ENCODE results near the gene GMDS.

GMDS gene

DNA sequence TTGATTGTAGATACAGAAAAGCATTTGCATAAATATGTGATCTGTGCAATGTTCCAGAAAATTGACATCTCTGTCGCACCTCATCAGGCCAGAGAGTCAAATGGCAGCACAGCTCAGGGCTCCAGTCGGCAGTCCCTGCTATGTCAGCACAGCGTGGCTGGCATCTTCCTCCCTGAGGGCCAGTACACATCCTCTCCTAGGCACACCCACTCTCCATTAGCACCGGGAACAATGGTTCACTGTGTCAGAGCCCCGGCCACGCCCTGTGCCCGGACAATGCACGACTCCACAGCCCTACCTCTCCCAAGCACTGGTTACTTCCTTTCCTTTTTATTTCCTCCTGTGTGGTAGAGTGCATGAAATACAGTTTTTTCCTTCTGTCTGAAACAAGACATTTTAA, 520.8 kb downstream of the GMDS start:
- DNase-seq: peak; percentile 84 to 95

DNA sequence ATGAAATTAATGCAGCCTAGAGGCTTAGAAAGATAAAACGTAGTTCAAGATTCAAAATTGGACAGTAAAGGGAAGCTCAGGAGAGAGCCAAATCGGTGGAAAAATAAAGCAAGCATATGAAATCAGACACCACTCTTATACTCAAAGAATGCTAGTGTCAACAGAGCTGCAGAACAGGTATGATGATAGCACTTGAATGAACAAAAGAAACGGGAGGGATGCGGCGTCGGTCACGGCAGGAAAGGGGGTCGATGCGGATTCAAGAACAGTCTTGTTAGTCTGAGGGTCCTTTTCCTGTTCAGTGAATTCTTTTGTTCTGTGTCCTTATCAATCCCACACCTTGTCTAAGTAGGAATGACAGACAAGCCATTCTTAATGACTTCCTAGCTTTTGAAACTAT, 521.3 kb downstream of the GMDS start:
- DNase-seq: peak; percentile 56

DNA sequence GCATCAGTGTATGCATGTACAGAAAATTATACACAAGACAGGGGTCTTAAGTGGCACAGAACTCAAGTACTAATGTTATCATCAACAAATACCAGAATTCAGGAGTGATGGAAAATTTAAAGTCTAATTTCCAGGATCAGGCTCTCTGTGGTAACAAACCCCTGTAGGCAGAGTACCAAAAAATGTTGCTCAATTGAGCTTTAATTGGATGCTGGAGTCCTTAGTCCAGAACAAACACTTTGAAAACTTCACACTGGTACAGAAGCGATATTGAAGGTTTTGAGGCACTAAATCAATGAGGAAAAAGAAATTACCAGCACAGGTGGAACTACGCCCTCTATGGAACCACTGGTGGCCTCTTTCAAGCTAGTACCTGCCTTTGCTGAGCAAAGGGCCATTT, 522.6 kb downstream of the GMDS start:
- no peak for DNase-seq

DNA sequence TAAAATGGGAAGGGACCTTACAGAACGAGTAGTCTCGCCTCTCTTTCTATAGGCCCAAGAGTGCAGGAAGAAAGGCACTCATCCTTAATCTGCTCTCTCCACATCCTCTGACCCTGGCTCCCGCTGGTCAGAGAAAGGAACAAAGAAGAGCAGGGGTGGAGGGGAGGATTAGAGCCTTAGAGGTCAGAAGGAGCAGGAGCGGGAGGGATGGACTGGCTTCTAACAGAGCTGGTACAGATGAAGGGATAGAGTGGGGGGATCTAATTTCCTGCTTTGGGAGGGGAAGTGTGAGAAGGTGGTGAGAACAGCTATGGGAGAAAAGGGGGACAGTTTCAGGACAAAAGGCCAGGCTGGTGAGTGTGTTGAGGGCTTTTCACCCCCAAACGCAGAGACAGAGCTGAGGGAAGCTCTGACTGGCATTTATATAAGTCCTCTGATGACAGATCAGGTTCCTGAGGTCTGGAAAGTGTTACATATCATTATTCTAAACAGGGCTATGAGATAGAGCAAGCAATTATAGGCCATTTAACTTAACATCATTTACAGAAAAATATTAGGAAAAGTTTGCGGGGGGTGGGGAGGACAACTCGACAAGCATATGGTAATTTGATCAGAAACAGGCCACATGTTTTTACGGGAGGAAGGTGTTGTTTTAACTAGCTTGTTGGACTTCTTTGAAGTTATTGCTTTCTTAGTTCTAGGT, 524.6 kb downstream of the GMDS start:
- DNase-seq: no peak

DNA sequence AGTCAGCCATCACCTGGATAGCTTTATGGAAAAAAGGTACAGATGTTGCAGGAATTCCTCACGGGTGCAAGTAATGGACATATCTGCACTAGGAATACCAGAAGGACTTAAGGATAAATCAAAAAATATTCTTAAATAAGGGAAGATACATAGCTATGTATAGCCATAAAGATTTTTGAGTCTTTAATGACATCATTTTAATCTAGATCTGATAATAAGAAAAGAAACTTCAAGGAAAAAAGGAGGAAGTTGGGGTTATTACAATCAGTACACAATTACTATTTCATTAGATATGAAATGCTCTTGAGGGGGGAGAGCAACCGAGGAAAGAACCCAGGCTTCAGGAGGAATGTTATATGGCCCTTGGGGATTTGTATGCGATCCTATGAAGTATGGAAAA, 525.5 kb downstream of the GMDS start:
- no peak for DNase-seq

DNA sequence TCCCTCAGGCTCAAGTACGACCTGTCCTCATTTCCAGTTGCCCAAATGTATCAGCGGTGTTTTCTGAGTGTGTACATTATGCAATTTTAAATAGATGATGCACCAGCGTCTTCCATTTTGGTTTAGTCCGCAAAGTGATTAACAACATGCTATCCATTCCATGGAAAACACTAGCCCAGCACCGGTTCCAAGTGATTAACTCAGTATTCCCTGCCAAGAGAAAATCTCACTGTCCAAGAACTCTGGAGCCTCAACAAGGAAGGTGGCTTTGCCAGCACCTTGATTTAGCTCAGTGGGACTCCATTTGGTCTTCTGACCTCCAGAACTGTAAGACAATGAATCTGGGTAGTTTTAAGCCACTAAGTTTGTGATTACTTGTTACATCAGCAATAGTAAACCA, 528.5 kb downstream of the GMDS start:
- no peak for DNase-seq

DNA sequence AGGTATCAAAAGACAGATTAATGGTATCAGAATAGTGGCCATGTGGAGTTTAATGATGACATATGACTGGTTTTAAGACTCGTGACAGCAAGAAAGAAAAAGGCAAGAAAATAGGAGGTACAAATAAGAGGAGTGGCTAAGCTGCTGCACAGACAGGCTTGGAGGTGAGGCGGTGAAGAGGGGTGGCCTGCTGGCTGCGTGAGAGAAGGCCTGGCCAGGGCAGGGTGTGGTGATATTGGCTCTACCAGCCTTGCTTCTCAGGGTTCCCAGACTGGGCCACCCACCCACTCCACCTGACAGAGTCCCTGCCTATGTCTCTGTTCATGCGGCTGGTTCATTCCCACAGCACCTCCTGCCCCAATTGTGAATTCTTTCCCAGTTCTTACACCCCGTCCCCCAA, 529.0 kb downstream of the GMDS start:
- no peak for DNase-seq

- DNase-seq: no peak
Observed at GRCh38 chr6:1715336-1715735, 530.1 kb downstream of the GMDS start.

GRCh38 chr6:1714654-1715053, 530.8 kb downstream of the GMDS start:
- no peak for DNase-seq

DNA sequence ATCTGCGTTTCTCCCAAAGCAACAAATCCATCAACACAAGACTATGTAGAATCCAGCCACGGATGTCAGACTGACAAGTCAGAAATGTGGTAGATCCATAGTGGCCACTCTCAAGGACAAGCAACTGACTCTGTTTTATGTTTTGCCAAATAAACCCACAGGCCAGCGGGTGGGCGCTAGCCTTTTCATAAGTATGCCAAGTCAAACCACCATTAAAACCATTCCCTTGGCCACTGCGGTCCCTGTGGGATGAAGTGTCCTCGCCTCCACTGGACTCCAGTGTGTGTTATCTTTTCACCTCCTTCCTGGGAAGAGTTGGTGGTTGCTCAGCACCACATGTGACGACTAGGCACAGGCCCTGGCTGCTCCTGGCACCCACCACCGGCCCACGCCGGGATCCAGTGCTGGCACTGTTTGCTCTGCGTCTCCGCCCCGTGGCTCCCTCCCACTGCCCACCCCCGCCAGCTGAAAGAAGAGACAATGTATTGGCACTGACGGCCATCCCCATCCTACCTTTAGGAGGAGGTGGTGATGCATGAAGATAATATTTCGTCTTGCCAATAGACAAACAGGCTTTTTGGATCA, 532.3 kb downstream of the GMDS start:
- no peak for DNase-seq

- no peak for DNase-seq
Observed at GRCh38 chr6:1712451-1712850, 533.0 kb downstream of the GMDS start.

DNA sequence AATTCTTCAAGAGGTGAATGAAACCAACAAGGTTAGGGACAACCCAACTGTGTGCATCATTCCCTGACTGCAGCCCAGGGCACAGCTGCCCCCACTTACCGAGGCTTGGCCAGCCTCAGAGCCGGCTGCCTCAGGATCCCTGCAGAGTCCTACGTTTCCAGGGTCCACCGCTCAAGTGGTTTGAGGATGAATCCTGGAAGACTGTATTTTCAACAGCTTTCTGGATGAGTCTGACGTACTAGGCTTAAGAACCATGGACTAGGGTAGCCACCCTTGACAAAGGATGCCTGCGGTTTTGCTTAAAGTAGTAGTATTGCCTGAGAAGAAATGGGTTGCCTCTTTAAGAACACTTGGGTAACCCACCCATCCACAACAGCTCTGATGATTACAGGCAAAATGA, 534.3 kb downstream of the GMDS start:
- DNase-seq: no peak

GRCh38 chr6:1709234-1709641, 536.2 kb downstream of the GMDS start:
- DNase-seq: no peak

DNA sequence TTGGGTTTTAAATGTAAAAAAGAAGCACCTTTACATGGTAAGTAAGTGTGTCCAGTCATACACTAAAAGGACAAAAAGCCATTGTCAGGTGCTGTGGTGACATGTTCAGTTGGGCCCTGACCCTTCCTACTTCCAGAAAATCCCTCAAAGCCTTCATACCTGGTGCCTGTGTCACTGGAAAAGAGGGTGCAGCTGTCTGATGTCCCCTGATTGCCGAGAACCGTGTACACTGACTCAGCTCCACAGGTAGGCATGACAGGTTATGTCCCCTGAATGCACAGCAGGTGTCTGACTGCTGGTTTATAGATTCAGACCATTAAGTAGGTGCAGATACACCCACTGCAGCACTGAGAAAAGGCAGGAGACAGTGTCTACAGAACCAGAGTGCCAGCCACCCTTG, 536.6 kb downstream of the GMDS start:
- no peak for DNase-seq

DNA sequence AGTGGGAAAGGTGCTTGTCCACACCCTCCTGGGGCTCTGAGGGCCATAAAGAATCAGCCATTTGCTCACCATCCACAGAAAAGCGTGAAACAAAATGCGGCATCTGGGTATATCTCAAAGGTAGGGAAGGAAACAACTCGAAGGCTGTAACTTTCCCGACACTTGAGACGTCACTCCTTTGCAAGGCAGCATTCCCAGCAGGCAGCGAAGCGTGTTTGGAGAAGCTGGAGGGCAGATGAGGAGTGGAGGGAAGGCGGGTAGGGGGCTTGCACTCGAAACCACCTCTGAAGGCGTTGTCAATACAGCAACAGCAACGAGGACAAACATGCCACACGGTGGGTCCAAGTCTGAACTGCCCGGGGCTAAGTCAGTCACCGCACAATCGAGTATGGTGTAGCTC, 537.3 kb downstream of the GMDS start:
- DNase-seq: no peak

DNA sequence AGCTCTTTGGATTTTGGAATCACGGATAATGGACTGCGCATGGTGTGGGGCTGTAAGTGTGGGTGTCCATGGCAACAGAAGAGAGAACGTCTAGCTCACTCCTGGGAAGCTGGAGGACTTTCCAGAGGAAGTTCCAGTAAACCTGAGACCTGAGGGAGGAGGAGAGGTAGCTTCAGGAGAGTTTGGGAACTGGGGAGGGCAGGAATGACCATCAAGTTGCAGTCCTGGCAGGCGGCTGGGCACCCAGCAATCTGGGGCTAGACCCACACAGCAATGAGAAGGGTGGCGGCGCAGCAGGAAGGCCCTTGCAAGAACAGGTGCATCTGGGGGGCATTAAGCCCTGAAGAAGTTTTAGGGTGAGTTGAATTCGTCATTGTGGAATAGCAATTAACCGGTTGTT, 539.8 kb downstream of the GMDS start:
- DNase-seq: no peak

DNA sequence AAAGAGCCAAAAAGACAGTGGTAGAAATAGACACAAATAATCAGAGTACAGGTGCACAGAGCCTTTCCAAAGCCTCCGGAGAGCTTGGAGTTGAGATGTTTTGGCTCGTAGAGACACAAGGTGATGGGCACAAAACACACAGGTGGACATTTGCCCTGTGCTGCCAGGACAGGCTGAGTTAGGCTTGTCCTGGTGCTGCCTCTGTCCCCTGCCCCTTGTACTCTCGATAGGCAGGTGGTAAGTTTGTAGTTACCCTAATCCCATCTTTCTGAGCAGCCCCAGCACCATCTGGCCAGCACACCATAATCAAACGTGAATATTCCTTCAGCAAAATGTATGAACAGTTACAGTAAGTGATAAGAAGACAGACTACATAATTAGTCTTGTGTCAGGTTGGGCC, 540.2 kb downstream of the GMDS start:
- no peak for DNase-seq

- no peak for DNase-seq
Observed at GRCh38 chr6:1704711-1705110, 540.7 kb downstream of the GMDS start.

DNA sequence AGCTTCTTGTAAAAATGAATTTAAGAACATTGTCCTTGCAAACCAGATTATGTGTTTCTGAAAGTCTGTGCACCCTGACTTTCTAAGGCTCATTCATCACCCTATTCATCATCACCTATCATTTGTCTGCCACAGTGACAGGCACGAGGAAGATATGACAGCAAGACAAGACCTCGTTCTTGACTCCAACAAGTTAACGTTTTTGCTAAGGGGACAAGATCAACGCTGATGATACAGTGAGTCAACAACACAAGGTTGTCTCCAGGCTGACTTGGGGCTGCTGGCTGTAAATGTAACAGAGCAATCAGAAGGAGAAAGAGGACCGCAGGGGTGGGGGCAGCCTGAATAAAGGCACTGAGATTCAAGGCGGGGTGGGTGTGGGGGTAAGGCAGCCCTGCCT, 541.5 kb downstream of the GMDS start:
- DNase-seq: no peak

- no peak for DNase-seq
Observed at GRCh38 chr6:1703091-1703855, 542.1 kb downstream of the GMDS start.

DNA sequence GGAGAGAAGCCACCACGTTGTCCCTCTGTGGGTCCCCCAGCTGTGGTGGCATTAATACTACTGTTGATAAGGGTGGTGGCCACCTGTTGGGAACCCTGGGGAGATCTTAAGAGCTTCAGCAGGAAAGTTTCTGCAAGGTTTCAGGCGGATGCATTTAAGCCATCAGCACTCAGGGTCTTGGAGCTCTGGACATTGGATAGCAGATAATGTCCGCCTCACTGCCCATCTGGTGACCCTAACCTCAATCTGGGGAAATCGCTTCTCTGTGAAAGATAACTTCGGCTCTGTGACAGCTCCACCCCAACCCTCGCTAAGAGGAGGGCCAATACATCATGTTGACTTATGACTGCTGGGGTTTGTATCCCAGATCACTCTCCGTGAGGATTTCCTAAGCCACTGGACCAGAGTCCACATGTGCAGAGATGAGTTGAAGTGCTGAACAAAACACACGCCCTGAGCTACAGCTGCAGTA, 542.8 kb downstream of the GMDS start:
- no peak for DNase-seq

GRCh38 chr6:1701668-1702353, 543.6 kb downstream of the GMDS start:
- DNase-seq: no peak

DNA sequence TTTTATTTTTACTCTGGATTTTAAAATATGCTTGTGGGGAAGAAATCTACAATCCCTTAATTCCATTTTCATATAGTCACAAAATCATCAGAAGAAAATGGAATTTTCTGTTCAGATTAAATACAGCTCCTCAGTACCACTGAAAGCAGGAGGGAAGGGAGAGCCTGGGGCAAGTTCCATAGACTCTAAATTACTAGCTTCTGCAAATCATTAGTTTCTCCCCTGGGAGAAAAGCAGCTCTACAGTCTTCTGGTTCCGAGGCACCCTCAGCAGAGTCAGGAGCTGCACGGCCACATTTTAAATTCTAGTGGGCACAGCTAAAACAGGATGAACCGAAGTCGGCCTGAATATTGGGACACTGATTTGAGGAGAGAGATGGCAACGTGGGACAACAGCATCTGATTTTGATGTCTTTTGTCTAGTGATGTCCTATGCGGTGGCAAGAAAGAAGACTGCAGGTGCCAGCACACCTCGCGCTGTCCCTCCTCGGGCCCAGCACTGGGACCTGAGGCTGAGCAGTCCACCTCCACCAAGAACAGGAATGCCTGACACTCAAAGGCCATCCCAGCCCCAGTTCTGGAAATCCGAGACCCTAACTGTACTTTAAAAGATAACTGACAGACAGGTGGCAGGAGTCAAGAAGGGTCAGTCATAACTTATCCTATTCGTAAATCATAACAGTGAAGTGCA, 545.0 kb downstream of the GMDS start:
- DNase-seq: no peak
